Mesenteric fat pad (tissue), 1 donor: Measurements from ENCODE around the gene SUGCT. TPM values are rescaled to one million over a fixed set of nuclear protein-coding genes. Genes with fewer than 3 reads are reported as not detected.

ENCODE experiments used
- DNase-seq: peaks from one replicate; pipeline ENCODE4 v3.0.0-alpha.2; 2020; ENCODE audit warnings: low spot score
- total RNA-seq: library from RNA; stranded (reverse); fragmentation: NEBNext Ultra II Directional; extraction: Animal tissue kit (Norgen Biotek cat#: 25700); gene quantifications from one replicate; pipeline ENCODE4 v1.2.1, GENCODE V29; 2021
- donor health status: DM: yes; HTN: yes; CAD: no.

The SUGCT gene
- total RNA-seq, 1 donor from 2014 or later = 2.9 TPM

- DNase-seq = no peak
These were observed 374.6 kb downstream of the SUGCT start for GRCh38 chr7:40509287-40509996.

DNA sequence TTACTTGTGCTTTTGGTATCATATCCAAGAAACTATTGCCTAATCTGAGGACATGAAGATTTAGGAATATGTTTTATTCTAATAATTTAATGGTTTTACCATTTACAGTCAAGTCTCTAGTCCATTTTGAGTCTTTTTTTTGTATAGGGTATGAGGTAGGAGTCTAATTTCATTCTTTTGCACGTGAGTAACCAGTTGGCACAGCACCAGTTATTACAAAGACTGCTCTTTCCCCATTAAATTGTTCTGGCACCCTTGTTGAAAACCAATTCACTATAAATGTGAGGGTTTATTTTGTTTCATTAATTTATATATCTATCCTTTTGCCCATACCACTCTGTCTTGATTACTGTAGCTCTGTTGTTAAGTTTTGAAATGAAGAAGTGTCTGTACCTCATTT lies 381.6 kb downstream of the SUGCT start:
- DNase-seq = no peak

DNA sequence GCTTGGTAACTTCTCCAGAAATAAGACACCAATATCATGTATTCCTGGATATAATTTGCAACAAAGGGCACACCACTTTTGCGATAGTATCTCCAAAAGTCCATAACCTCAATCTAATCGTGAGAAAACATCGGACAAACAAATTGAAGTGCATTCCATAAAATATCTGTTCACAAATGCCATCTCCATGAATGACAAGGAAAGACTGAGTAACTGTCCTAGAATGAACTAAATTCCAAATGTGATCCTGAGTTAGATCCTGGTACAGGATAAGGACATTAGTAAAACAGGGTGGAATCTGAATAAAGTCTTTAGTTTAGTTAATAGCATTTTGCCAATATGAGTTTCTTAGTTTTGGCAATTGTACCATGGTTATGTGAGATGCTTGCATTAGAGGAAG lies 384.2 kb downstream of the SUGCT start:
- DNase-seq = no peak

DNA sequence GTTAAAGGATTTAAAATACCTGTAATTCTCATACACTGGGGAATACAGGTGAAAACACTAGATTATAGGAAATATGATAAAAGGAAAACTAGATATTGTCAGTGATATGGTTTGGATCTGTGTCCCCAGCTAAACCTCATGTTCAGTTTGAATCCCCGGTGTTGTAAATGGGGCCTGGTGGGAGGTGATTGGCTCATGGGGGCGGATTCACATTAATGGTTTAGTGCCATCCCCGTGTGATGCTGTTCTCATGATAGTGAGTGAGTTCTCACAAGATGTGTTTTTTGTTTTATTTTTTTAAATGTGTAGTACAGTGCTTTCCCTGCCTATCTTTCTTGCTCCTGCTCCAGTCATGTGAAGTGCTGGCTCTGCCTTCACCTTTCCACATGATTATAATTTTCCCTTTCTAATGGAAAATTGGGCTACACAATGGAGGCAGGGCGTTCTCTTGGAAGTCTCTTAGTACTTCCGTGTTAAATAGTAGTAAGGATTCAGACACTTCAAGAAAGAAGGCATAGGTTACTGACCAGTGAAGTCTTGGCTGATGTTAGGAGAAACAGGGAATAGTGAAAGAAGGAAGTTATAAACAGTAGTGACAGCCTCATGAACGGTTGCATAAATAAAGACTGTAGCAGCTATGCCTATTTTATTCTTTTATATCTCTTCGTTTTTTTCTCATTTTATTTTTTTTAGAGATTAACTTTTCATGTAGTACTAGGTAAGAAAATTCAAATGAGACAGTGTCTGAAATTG lies 386.4 kb downstream of the SUGCT start:
- DNase-seq = no peak

- no peak for DNase-seq
These were observed 391.0 kb downstream of the SUGCT start for GRCh38 chr7:40525764-40526163.

- DNase-seq = no peak
These were observed 392.3 kb downstream of the SUGCT start for GRCh38 chr7:40526951-40527715.

GRCh38 chr7:40527723-40528122 lies 392.9 kb downstream of the SUGCT start:
- no peak for DNase-seq

DNA sequence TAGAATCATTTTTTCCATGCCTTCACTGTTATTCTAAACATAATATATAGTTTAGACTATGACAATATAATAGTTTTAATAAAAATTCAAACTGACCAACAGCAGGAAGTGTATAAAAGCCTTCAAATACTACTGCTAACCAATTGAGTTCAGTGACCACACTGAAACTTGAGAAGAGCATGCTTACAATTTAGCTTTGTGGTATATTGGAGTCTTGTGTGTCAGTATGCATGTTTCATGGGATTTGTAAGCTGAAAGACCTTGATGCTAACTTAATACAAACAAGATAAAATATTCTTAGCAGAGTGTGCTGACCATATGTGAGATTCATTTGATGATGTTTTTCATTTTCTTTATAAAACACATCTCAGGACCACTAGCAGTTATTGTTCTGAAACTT lies 395.5 kb downstream of the SUGCT start:
- no peak for DNase-seq

- DNase-seq = no peak
These were observed 397.2 kb downstream of the SUGCT start for GRCh38 chr7:40531956-40532355.

GRCh38 chr7:40535678-40536077 lies 400.9 kb downstream of the SUGCT start:
- DNase-seq = no peak

DNA sequence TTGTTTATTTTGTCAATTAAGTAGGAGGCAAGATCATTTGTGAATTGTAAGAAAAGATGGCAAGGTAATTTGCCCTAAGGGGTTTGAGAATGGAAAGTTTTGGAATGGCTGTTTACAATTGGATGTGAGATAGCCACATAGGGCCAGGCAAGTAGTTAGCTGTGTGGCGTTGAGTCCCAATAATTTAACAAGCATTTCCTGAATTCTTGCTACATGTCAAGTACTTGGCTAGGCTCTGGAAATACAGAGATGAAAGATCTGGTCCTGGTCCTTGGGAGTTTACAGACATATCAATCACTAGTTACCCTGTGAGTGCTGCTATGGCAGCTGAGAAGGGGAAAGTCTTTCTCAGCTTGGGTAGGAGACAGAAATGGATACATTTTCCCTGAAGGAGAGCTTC lies 401.6 kb downstream of the SUGCT start:
- no peak for DNase-seq

- no peak for DNase-seq
These were observed 403.5 kb downstream of the SUGCT start for GRCh38 chr7:40538281-40538680.

DNA sequence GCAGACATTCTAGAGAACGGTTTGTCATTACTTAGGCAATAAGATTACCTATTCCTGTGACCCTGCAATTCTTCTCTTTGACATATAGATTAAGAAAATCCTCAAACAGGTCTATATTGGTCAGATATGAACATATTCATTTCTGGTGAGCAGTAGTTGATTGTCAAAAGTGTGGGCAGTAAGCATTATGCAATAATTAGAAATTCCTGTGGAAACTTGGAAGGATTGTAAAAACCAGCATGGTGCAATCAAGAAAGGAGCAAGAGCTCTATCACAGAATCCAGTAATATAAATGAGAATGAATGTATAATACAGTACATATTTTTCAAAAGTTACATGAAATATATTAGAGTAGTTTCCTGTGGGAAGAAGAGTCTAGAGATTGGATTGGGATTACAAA lies 406.5 kb downstream of the SUGCT start:
- DNase-seq = no peak

DNA sequence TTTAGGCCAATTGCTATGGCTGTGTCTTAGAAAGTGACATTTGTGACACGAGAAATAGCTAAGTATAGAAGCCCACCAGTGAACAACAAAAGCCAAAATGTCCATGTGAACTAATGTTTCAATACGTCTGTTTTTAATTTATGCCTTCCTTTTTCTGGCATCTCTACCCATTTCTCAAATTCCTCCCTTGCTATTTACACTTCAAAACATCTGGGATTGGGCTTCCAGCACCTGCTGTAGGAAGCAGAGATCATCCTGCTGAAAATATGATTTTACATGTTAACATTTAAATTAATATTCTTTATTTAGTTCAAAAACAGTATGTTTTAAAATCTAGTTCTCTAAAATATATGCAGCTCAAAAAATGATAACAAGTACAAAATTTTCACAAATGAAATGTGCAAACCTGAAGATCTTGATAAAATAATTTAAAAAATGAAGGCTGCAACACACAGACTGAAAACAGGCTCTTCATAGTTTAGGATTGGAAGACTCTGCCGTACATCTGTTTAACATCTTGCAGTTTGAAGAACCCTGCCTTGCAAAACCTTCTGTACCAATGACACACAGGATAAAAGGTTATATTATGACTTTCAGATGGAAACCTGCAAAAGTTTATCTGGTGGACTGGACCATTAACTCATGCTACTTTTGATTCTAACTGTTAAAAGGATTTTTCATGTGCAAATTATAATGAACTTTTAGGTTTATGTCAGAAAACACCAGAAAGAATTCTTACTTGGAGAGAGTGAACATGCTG lies 408.4 kb downstream of the SUGCT start:
- DNase-seq = no peak

GRCh38 chr7:40544221-40544723 lies 409.5 kb downstream of the SUGCT start:
- DNase-seq = no peak

DNA sequence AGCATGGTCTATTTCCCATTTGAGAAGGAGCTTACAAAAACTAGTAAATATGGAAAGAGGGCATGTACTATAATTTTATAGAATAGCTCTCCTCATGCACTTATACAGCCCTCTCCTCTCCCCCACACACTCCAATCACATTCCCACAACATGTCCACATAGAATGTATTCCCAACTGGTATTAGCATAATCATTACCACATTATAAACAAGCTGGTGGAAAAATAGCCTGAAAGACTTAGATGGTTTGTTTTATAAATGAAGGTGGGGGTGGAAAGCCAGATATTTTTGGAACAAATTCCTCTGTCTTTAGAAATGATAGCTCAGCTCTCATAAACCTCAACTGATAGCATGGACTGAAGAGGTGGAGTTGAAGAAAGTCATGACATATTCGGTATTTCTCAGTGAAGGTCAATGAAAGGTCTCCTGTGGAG lies 410.1 kb downstream of the SUGCT start:
- DNase-seq = no peak

DNA sequence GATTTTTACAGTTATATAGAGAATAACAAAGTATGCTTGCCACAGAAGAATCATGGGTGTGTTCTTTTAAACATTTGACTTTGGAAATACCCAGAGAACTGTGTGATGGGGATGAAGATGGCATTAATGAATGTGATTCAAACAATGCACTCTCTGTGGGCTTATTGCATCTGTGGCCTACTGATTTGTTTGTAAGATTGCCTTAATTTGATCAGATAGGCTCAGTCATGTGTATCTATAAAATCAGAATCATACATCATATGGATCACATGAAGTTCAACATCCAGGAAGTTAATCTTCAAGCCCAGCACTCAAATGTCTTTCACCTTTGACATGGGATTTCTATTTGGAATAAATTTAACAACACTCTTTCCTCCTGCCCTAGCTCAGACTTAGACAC lies 410.9 kb downstream of the SUGCT start:
- DNase-seq = no peak

- DNase-seq = no peak
These were observed 412.1 kb downstream of the SUGCT start for GRCh38 chr7:40546616-40547501.

DNA sequence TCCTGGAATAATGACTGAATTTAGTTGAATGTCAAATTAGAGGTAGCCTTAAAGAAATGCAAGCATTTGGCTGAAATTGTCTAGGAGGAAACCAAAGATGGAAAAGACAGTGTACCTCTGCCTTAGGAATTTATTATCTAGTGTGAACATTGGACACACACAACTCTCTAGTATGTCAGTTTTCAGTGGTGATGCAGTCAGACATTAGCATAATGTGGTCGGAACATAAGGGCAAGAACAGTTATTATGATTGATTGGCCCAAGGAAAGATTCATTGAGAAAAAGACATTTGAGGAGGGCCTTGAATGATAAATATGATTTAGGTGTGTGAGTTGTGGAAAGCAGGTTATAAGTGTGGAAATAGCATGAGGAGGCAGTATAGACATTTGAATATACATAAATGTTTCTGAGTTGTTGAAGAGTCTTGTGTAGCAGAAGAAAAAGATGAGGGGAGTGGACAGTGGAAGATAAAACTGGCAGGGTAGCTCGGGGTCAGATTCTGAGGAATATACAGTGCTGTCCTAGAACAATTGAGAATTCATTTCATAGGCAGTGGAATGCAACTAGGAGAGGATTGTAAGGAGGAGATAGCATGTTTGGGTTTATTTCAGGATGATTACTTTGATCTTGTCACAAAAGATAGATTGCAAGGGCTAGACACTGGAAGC lies 414.7 kb downstream of the SUGCT start:
- DNase-seq = no peak
